Activated naive CD8-positive, alpha-beta T cell treated with anti-CD3 and anti-CD28 coated beads, Interleukin-2, amount 50 U/mL, for 24 hours (primary cell): Measurements from ENCODE around the gene VPS16.
"Not testable (repeated sequence)": the region's sequence is repeated elsewhere in the genome, so short reads cannot be mapped to it uniquely, and the experiment has no call there.

Source experiments
- ATAC-seq: fragments of 150-1000 bp; cut with Tn5 transposase; one replicate; pipeline ENCODE4 v1.10.0; 2021
- DNase-seq: peaks from one replicate; pipeline ENCODE4 v3.0.0; 2021
- H3K27ac Mint-ChIP-seq: one replicate; pipeline ENCODE4 v1.8.0; 2021; ENCODE audit warnings: mild to moderate bottlenecking, mixed read lengths
- H3K27me3 Mint-ChIP-seq: one replicate; pipeline ENCODE4 v1.8.0; 2021; ENCODE audit warnings: mixed read lengths
- H3K36me3 Mint-ChIP-seq: one replicate; pipeline ENCODE4 v1.8.0; 2021; ENCODE audit warnings: low read depth, mixed read lengths
- H3K4me1 Mint-ChIP-seq: one replicate; pipeline ENCODE4 v1.8.0; 2021; ENCODE audit warnings: mixed read lengths
- H3K4me3 Mint-ChIP-seq: one replicate; pipeline ENCODE4 v1.8.0; 2021; ENCODE audit warnings: mild to moderate bottlenecking, moderate library complexity, mixed read lengths
- H3K9me3 Mint-ChIP-seq: one replicate; pipeline ENCODE4 v1.8.0; 2021; ENCODE audit warnings: mixed read lengths

VPS16 gene

GRCh38 chr20:2816583-2817340, 23.8 kb upstream of the VPS16 start:
- H3K4me1 Mint-ChIP-seq: peaks cover 10% of the 10 kb centered on the region
- DNase-seq (no peak), ATAC-seq (no peak)
- H3K4me3 Mint-ChIP-seq: no peak overlapping the region
- no peaks in the 10 kb centered on the region for H3K36me3 Mint-ChIP-seq
- H3K27ac Mint-ChIP-seq: no peak overlapping the region
- peaks cover 36% of the 10 kb centered on the region for H3K27me3 Mint-ChIP-seq
- H3K9me3 Mint-ChIP-seq: peaks cover 6% of the 10 kb centered on the region

DNA sequence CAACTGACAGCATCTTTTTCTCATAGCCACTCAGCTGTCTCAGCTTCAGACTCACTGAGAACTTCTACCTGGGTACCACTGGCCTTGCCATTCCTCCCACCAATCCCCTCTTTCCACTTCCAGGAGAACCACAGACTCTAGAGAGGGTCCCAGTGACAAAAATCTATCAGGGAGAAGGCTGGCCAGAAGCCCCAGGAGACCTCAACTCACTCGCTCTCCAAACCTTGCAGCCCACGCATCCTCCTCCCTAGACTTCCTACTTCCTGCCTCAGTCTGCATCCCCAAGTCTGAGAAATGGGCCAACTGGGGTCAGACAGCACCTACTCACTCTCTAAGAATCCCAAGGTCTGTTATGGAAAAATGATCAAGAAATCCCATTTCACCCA, 23.2 kb upstream of the VPS16 start:
- ATAC-seq: no peak
- Mint-ChIP-seq H3K27me3 (peaks cover 31% of the 10 kb centered on the region), H3K9me3 (peaks cover 4% of the 10 kb centered on the region), H3K4me3 (no peak overlapping the region), H3K27ac (peak overlapping the region; percentile 41), H3K4me1 (peaks cover 14% of the 10 kb centered on the region), H3K36me3 (no peaks in the 10 kb centered on the region)
- DNase-seq: no peak

GRCh38 chr20:2817891-2818595, 22.5 kb upstream of the VPS16 start:
- H3K36me3 Mint-ChIP-seq: no peaks in the 10 kb centered on the region
- no peak overlapping the region for H3K27ac Mint-ChIP-seq
- no peaks in the 10 kb centered on the region for H3K9me3 Mint-ChIP-seq
- ATAC-seq (no peak), DNase-seq (no peak)
- peaks cover 14% of the 10 kb centered on the region for H3K4me1 Mint-ChIP-seq
- H3K27me3 Mint-ChIP-seq: peaks cover 28% of the 10 kb centered on the region
- H3K4me3 Mint-ChIP-seq: no peak overlapping the region

GRCh38 chr20:2820084-2820895, 20.3 kb upstream of the VPS16 start:
- DNase-seq: no peak
- Mint-ChIP-seq H3K4me1 (peaks cover 14% of the 10 kb centered on the region), H3K27ac (no peak overlapping the region), H3K4me3 (no peak overlapping the region), H3K9me3 (no peaks in the 10 kb centered on the region), H3K36me3 (no peaks in the 10 kb centered on the region), H3K27me3 (peaks cover 23% of the 10 kb centered on the region)
- no peak for ATAC-seq

DNA sequence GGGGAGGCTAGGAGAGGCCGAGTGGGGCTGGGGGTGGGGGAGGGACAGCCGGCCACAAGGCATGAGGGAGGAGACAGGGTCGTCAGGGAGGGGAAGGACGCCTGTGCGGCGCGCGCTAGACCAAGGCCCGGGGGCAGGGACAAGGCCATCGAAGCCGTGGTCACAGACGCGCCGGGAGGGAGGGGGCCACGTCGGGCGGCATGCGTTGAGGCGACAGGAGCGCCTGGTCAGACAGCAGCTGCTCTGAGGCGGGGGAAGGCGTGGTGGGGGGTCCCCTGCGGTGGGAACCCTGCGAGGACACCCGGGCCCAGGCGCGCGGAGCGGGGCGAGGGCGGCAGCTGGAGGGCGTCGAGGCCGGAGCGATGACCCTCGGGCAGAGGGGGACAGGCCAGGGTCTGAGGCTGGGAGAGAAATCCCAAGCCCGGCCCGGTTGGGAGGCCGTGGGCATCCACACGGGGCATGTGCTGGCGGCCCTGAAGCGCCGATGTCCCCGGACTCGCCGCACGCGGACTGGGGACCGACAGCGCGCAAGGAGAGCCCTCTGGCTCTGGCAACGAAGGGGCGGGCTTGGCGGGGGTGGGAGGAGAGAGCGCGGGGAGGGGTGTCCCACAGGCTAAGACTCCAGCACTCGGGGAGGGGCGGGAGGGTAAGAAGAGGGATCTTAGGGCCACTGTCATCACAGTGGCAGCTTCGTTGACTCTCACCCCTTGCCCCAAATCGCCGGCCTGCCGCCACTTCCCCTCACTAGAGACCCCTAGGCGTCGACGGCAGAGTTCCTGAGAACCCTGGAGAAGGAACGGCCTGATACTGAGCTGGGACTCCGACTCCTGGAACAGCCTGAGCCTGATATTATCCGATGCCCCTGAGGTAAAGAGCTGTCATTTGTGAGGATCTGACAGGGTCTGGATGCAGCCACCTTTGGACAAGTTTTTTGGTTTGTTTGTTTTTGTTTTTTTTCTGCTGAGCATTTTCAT, 19.4 kb upstream of the VPS16 start:
- Mint-ChIP-seq H3K4me3 (no peak overlapping the region), H3K27ac (no peak overlapping the region), H3K9me3 (no peaks in the 10 kb centered on the region), H3K36me3 (no peaks in the 10 kb centered on the region), H3K27me3 (peaks cover 23% of the 10 kb centered on the region), H3K4me1 (peaks cover 20% of the 10 kb centered on the region)
- no peak for ATAC-seq
- DNase-seq: no peak

GRCh38 chr20:2822073-2822472, 18.5 kb upstream of the VPS16 start:
- no peaks in the 10 kb centered on the region for H3K9me3 Mint-ChIP-seq
- ATAC-seq: peak; percentile 76
- H3K4me3 Mint-ChIP-seq: no peak overlapping the region
- no peak overlapping the region for H3K27ac Mint-ChIP-seq
- DNase-seq: peak; percentile 37
- peaks cover 23% of the 10 kb centered on the region for H3K27me3 Mint-ChIP-seq
- no peaks in the 10 kb centered on the region for H3K36me3 Mint-ChIP-seq
- H3K4me1 Mint-ChIP-seq: peaks cover 28% of the 10 kb centered on the region

DNA sequence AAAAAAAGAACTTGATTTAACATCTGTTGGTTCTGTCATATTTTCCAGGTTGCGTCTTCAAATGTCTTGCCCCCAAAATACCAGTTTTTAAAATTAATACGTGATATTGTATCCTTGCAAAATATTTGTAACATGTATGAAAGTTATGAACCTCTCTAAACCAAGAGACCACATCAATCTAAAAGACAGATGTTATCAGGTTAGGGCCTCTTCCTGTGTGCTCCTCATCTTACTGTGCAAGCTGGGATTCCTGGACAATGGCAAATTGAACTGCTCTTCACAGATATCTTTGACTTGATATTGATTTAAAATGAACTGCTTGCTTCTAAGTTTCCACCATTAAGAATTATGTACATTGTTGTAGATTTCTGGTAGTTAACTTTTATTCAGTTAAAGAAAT, 14.8 kb upstream of the VPS16 start:
- H3K27ac Mint-ChIP-seq: no peak overlapping the region
- no peak for ATAC-seq
- H3K9me3 Mint-ChIP-seq: no peaks in the 10 kb centered on the region
- no peak overlapping the region for H3K4me3 Mint-ChIP-seq
- peaks cover 22% of the 10 kb centered on the region for H3K4me1 Mint-ChIP-seq
- no peak for DNase-seq
- peaks cover 16% of the 10 kb centered on the region for H3K27me3 Mint-ChIP-seq
- H3K36me3 Mint-ChIP-seq: no peaks in the 10 kb centered on the region

- Mint-ChIP-seq H3K36me3 (no peaks in the 10 kb centered on the region), H3K27ac (no peak overlapping the region), H3K4me3 (no peak overlapping the region), H3K27me3 (peaks cover 14% of the 10 kb centered on the region), H3K9me3 (no peaks in the 10 kb centered on the region), H3K4me1 (peaks cover 22% of the 10 kb centered on the region)
- no peak for ATAC-seq
- no peak for DNase-seq
Measured at GRCh38 chr20:2826655-2827054, 13.9 kb upstream of the VPS16 start.

DNA sequence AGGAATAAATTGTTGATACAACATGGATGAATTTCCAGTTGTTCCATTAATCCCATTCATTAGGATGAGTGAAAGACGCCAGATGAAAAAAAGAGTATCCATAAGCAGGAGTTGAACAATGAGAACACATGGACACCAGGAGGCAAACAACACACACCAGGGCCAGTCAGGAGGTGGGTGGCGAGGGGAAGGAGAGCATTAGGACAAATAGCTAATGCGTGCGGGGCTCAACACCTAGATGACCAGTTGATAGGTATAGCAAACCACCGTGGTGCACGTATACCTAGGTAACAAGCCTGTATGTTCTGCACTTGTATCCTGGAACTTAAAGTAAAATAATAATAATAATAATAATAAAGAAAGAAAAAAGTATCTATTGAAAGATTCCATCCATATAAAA, 11.2 kb upstream of the VPS16 start:
- H3K27ac Mint-ChIP-seq: no peak overlapping the region
- H3K9me3 Mint-ChIP-seq: no peaks in the 10 kb centered on the region
- H3K4me1 Mint-ChIP-seq: peaks cover 24% of the 10 kb centered on the region
- peaks cover 12% of the 10 kb centered on the region for H3K27me3 Mint-ChIP-seq
- no peak for DNase-seq
- H3K36me3 Mint-ChIP-seq: no peaks in the 10 kb centered on the region
- ATAC-seq: no peak
- no peak overlapping the region for H3K4me3 Mint-ChIP-seq

DNA sequence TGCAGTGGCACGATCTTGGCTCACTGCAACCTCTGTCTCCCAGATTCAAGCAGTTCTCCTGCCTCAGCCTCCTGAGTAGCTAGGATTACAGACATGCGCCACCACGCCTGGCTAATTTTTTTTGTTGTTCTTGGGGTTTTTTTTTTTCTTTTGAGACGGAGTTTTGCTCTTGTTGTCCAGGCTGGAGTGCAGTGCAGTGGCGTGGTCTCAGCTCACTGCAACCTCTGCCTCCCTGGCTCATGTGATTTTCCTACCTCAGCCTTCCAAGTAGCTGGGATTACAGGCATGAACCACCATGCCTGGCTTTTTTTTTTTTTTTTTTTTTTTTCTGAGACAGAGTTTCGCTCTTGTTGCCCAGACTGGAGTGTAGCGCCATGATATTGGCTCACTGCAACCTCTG, 9.3 kb upstream of the VPS16 start:
- H3K4me3 Mint-ChIP-seq, DNase-seq, H3K36me3 Mint-ChIP-seq, H3K27ac Mint-ChIP-seq, ATAC-seq, H3K9me3 Mint-ChIP-seq: not testable (repeated sequence)
- Mint-ChIP-seq H3K4me1 (peaks cover 18% of the 10 kb centered on the region), H3K27me3 (peaks cover 12% of the 10 kb centered on the region)

DNA sequence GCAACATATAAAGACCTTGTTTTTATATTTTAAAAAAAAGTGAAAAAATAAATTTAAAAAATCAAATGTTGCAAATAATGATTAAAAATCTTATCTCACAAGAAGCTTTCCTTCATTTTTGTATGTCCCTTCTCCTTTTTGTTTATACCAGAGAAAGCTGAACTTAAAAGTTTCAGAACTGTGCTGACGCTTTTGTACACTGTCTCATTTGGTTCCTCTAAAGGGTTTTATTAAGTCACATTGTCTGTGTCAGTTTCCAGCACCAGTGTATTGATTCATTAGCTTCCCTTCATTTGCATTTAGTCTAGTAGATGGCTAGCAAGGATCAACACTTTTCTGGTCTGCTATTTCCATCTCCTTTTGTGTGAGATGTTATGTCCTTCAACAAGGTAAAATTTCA, 6.8 kb upstream of the VPS16 start:
- Mint-ChIP-seq H3K36me3 (peaks cover 20% of the 10 kb centered on the region), H3K4me3 (no peak overlapping the region), H3K4me1 (peaks cover 22% of the 10 kb centered on the region), H3K27me3 (peaks cover 1% of the 10 kb centered on the region), H3K9me3 (no peaks in the 10 kb centered on the region), H3K27ac (no peak overlapping the region)
- ATAC-seq: no peak
- DNase-seq: no peak

- H3K9me3 Mint-ChIP-seq: no peaks in the 10 kb centered on the region
- DNase-seq (no peak), ATAC-seq (no peak)
- peaks cover 25% of the 10 kb centered on the region for H3K36me3 Mint-ChIP-seq
- H3K27me3 Mint-ChIP-seq: no peaks in the 10 kb centered on the region
- H3K27ac Mint-ChIP-seq: no peak overlapping the region
- no peak overlapping the region for H3K4me3 Mint-ChIP-seq
- peaks cover 28% of the 10 kb centered on the region for H3K4me1 Mint-ChIP-seq
Measured at GRCh38 chr20:2834401-2835110, 6.0 kb upstream of the VPS16 start.

DNA sequence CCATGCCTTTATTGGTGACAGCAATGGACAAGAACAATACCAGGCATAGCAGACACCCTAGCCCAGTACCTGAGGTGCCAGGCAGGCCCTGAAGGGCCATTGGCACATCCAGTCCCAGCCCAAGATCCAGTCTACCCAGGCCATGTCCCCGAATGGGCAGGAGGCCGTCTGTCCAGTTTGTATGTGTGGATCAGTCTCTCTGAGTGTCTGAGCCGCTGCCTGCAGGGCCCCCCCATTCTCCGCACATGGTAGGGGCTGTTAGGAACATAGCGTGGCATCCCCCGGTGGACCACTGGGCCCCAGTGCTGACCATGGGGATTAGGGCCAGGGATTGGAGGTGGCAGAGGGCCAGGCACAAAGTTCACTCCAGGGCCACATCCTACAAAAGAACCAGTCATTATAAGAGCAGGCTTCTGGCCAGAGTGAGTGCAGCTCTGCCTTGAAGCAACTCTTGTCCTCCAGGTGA, 5.2 kb upstream of the VPS16 start:
- Mint-ChIP-seq H3K27me3 (no peaks in the 10 kb centered on the region), H3K27ac (no peak overlapping the region), H3K9me3 (no peaks in the 10 kb centered on the region), H3K4me1 (peaks cover 30% of the 10 kb centered on the region), H3K4me3 (no peak overlapping the region), H3K36me3 (peaks cover 25% of the 10 kb centered on the region)
- no peak for DNase-seq
- no peak for ATAC-seq
